ENCODE measurements around the gene MRC1. TPM values are rescaled to one million over a fixed set of nuclear protein-coding genes. Genes with fewer than 3 reads are reported as not detected.

The MRC1 gene
- not detected in 2 replicates for polyA plus RNA-seq (2011; rRNA removed)
- not detected in 2 replicates for polyA minus RNA-seq (2011; rRNA and poly(A)+ RNA removed)

DNA sequence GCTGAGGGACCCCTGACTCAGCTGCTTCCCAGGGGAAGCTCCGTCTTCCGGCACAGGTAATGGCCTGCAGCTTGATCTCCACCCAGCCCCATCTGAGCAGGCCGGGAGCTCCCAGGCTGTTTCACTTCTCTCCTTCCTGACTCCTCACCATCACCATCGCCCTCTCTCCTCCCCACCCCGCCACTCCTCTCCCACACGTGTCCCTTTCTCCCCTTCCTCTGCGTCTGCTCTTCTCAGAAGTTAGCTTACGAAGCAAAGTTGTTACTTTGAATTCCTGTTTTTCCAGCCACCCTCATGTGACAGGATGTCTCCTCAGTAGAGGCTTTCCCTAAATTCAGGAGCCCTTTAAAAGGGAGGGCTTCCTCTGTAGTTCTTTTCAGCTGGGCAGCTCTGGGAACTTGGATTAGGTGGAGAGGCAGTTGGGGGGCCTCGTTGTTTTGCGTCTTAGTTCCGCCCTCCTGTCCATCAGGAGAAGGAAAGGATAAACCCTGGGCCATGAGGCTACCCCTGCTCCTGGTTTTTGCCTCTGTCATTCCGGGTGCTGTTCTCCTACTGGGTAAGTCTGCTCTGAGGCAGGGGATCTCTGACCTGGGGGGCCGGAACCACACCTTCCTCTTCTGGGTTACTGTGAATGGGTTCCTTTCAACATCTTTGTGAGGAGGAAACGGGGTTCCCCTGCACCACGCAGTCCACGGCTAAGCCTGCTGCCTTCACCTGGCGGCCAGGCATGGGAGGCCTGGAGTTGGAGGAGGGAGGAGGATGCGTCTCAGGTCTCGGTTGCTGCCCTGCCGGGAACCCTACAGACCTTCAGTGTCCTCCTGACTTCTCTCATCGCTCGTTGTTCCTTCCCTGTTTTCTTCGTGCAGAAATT, at the start of gene MRC1:
MRC1 (plus strand) TSS at position 378 of the 871 bp plus-strand sequence; CDS start at position 496, 118 bp downstream.
- CTCF ChIA-PET, result interaction anchor here (0.8 to 1.3 kb wide), 4 partner anchors 12 to 407 kb away, joined by 3 to 5 read pairs (median 3); no protein-coding TSS in a partner anchor
- TF ChIP-seq, protein P1, sequence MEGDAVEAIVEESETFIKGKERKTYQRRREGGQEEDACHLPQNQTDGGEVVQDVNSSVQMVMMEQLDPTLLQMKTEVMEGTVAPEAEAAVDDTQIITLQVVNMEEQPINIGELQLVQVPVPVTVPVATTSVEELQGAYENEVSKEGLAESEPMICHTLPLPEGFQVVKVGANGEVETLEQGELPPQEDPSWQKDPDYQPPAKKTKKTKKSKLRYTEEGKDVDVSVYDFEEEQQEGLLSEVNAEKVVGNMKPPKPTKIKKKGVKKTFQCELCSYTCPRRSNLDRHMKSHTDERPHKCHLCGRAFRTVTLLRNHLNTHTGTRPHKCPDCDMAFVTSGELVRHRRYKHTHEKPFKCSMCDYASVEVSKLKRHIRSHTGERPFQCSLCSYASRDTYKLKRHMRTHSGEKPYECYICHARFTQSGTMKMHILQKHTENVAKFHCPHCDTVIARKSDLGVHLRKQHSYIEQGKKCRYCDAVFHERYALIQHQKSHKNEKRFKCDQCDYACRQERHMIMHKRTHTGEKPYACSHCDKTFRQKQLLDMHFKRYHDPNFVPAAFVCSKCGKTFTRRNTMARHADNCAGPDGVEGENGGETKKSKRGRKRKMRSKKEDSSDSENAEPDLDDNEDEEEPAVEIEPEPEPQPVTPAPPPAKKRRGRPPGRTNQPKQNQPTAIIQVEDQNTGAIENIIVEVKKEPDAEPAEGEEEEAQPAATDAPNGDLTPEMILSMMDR (IDR thresholded peaks at IDR 0.05; ENCODE audit: insufficient read depth, low read depth, low read length), result no peak
- no peaks in the 10 kb centered on the region for H3K27me3 ChIP-seq (ENCODE audit: control insufficient read depth, insufficient read depth, low read length)
- POLR2A ChIA-PET, result no interaction called here
- DNase-seq (ENCODE audit: low read depth), result no peak
- H3K4me3 ChIP-seq (ENCODE audit: low read depth, low read length), result no peak within 1 kb of the TSS
- H3K36me3 ChIP-seq (ENCODE audit: control insufficient read depth, insufficient read depth, low read length), result no peaks in the 10 kb centered on the region

DNA sequence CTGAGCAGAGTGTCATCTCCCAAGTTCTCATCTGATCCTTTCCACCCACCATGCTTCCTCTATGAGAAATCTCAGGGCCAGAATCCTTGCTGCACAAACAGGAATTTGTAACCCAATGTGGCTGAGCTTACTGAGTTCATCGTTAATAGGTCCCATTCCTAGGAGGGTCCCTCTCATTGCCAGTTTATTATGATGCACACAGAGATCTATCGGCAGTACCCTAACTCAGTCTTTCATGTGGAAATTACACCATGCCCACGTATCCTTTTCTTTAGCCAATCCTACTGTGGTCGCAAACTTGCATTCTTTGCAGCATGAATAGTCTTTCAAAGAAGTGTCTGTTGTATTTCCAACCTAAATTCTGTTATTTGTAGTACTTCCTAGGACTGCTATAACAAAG, 45.0 kb upstream of the MRC1 start:
- POLR2A ChIA-PET, result no interaction called here
- CTCF ChIA-PET, result interaction anchor here (1.0 kb wide), 1 partner anchor 141 kb away, joined by 3 read pairs; no protein-coding TSS in a partner anchor
- DNase-seq (ENCODE audit: low read depth), result no peak

DNA sequence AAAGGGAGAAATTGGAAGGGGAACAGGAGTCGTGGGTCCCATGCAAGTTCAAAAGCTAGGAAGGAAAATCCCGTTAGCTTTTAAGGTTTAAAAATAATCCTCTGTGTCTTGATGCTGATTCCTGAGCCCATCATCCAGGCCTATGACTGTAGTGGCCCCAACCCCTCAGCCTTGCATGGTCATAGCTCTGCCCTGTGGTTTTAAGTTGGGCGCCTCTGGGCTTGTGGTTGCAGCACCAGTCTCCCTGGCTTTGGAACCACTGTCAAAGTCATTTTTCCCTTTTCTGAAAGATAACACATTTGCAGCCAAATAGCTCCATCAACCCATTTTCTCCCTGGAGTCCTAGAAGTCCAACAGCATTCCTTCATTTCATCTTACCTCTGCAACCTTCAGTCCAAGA, 43.5 kb upstream of the MRC1 start:
- POLR2A ChIA-PET, result no interaction called here
- no peaks in the 10 kb centered on the region for H3K27me3 ChIP-seq (ENCODE audit: control insufficient read depth, insufficient read depth, low read length)
- no peak for DNase-seq (ENCODE audit: low read depth)
- CTCF ChIA-PET, result interaction anchor here (1.5 kb wide), 1 partner anchor 24 kb away, joined by 3 read pairs; no protein-coding TSS in a partner anchor
- TF ChIP-seq, protein P1 (IDR thresholded peaks at IDR 0.05; ENCODE audit: insufficient read depth, low read depth, low read length), result no peak
- H3K36me3 ChIP-seq (ENCODE audit: control insufficient read depth, insufficient read depth, low read length), result no peaks in the 10 kb centered on the region
- no peak overlapping the region for H3K4me3 ChIP-seq (ENCODE audit: low read depth, low read length)

More for the DNA sequence above, 45.0 kb upstream of the MRC1 start:
- Histone ChIP-seq H3K36me3 (ENCODE audit: control insufficient read depth, insufficient read depth, low read length) (no peaks in the 10 kb centered on the region), H3K27me3 (ENCODE audit: control insufficient read depth, insufficient read depth, low read length) (no peaks in the 10 kb centered on the region), H3K4me3 (ENCODE audit: low read depth, low read length) (no peak overlapping the region)
- TF ChIP-seq, protein P1 (IDR thresholded peaks at IDR 0.05; ENCODE audit: insufficient read depth, low read depth, low read length), result no peak

DNA sequence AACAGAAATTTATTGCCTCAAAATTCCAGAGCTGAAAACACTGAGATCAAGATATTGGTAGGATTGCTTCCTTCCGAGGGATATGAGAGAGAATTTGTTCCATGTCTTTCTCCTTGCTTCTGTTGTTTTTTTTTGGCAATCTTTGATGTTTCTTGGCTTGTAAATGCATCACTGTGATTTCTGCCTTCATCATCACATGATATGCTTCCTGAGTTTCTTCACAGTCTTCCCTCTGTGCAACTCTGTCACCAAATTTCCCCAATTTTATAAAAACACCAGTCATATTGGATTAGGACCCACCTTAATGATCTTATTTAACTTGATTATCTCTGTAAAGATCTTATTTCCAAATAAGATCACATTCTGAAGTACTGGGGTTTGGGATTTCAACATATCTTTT, 42.4 kb upstream of the MRC1 start:
- Histone ChIP-seq H3K4me3 (ENCODE audit: low read depth, low read length) (no peak overlapping the region), H3K27me3 (ENCODE audit: control insufficient read depth, insufficient read depth, low read length) (no peaks in the 10 kb centered on the region), H3K36me3 (ENCODE audit: control insufficient read depth, insufficient read depth, low read length) (no peaks in the 10 kb centered on the region)
- ChIA-PET POLR2A (no interaction called here), CTCF (interaction anchor here (0.6 kb wide), 1 partner anchor 35 kb away, joined by 3 read pairs; no protein-coding TSS in a partner anchor)
- no peak for DNase-seq (ENCODE audit: low read depth)
- TF ChIP-seq, protein P1 (IDR thresholded peaks at IDR 0.05; ENCODE audit: insufficient read depth, low read depth, low read length), result no peak

DNA sequence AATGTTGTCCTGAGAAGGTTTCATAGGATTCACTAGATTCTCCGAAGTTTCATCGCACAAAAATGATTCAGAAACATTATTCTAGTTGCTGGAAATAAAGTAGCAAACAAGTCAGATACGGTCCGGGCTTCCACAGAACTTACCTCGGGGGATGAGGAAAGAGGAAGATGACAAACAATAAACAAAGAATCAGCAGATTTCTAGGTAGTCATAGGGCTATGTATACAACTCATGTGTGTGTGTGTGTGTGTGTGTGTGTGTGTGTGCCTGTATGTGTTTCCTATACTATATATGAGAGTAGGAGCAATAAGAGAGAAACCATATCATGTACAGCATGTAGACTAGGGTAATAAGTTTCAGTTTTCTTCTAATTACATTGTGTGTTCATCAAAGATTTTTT, 40.7 kb upstream of the MRC1 start:
- H3K27me3 ChIP-seq (ENCODE audit: control insufficient read depth, insufficient read depth, low read length), result no peaks in the 10 kb centered on the region
- H3K36me3 ChIP-seq (ENCODE audit: control insufficient read depth, insufficient read depth, low read length), result no peaks in the 10 kb centered on the region
- no peak overlapping the region for H3K4me3 ChIP-seq (ENCODE audit: low read depth, low read length)
- POLR2A ChIA-PET, result no interaction called here
- CTCF ChIA-PET, result no interaction called here
- TF ChIP-seq, protein P1 (IDR thresholded peaks at IDR 0.05; ENCODE audit: insufficient read depth, low read depth, low read length), result no peak
- DNase-seq (ENCODE audit: low read depth), result no peak
